ENCODE measurements around the gene KCNE1. TPM values are rescaled to one million over a fixed set of nuclear protein-coding genes. Genes with fewer than 3 reads are reported as not detected.

The KCNE1 gene
- total and polyA plus RNA-seq, 10 of the 15 experiments (the other 5 are each of a cell fraction or from before 2014, with no cell fraction given), result 0.06 to 0.18 (median 0.09) TPM; not detected in 5

- no peak for DNase-seq (ENCODE audit: low read depth, low spot score)
- no peaks in the 10 kb centered on the region for H4K20me1 ChIP-seq (ENCODE audit: control insufficient read depth, insufficient read depth)
- H3K4me2 ChIP-seq (ENCODE audit: control insufficient read depth, insufficient read depth), result peak overlapping the region; percentile 69
- H3K9me3 ChIP-seq (replicated peaks; ENCODE audit: control insufficient read depth, insufficient read depth, low read length), result no peaks in the 10 kb centered on the region
- peak overlapping the region; percentile 80 for H2AFZ ChIP-seq (ENCODE audit: control insufficient read depth, low read depth, low read length)
- BruUV-seq (replicated peaks), result no TSS peak
- ChIA-PET CTCF (interaction anchor here (0.9 to 4.8 kb wide), 8 partner anchors 10 to 76 kb away, joined by 3 to 26 read pairs (median 7); no protein-coding TSS in a partner anchor), POLR2A (no interaction called here), SMC1A (ENCODE audit: uncharacterized antibody, unreplicated experiment) (interaction anchor here (0.7 to 1.8 kb wide), 13 partner anchors 9 to 84 kb away, joined by 3 to 8 read pairs (median 4); no protein-coding TSS in a partner anchor), RAD21 (ENCODE audit: unreplicated experiment) (interaction anchor here (0.7 to 2.2 kb wide), 6 partner anchors 11 to 76 kb away, joined by 3 to 7 read pairs (median 4); no protein-coding TSS in a partner anchor)
- FAIRE-seq, result peak; percentile 7
- in situ Hi-C loops (cut with MboI) (no loop called here), intact Hi-C loops (cut with micrococcal nuclease; ENCODE audit: unreplicated experiment) (loop anchor here (2.0 to 5.0 kb wide), 2 partner anchors 18 to 56 kb away; no protein-coding TSS in a partner anchor)
- H3K9ac ChIP-seq (ENCODE audit: control insufficient read depth, insufficient read depth, low read length), result peak overlapping the region; percentile 57
- H3K27ac ChIP-seq (ENCODE audit: control insufficient read depth, insufficient read depth), result peak overlapping the region; percentile 78
- H3K27me3 ChIP-seq (replicated peaks in 1 of 2; ENCODE audit: control insufficient read depth in 2 of 2, insufficient read depth in 2 of 2, low read length in 1 of 2), result no peaks in the 10 kb centered on the region
- peak overlapping the region; percentile 57 for H3K4me3 ChIP-seq
- no peaks in the 10 kb centered on the region; the same call in 1 of the 2 replicates for H3K79me2 ChIP-seq (ENCODE audit: control insufficient read depth, insufficient read depth, low read length)
- H3K36me3 ChIP-seq (ENCODE audit: control insufficient read depth in 2 of 2, insufficient read depth in 2 of 2, low read length in 1 of 2), result no peaks in the 10 kb centered on the region
- WGBS (ENCODE audit: insufficient coverage, insufficient replicate concordance, low lambda C conversion rate, missing lambda C conversion rate), result 13% methylated on average over 10 of the region's 10 CpGs
- peaks cover 14% of the 10 kb centered on the region for H3K4me1 ChIP-seq (ENCODE audit: control insufficient read depth, insufficient read depth, low read length)
- ATAC-seq, result peak; percentile 89
- TF ChIP-seq SPI1 (IDR thresholded peaks at IDR 0.05; ENCODE audit: borderline replicate concordance, insufficient read depth, low read depth, low read length) (no peak), ATF2 (IDR thresholded peaks at IDR 0.05; ENCODE audit: low read length) (peak; percentile 68), HDGF (IDR thresholded peaks at IDR 0.05) (no peak), CREM (IDR thresholded peaks at IDR 0.05; ENCODE audit: low read depth) (0 out of 2 replicates have a peak, but pooled peaks have one; percentile 26), MEF2B (IDR thresholded peaks at IDR 0.05; ENCODE audit: partially characterized antibody, poor library complexity, severe bottlenecking) (peak; percentile 76), TCF12 (IDR thresholded peaks at IDR 0.05; ENCODE audit: low read depth, low read length) (no peak), BMI1 (IDR thresholded peaks at IDR 0.05; ENCODE audit: borderline replicate concordance) (no peak), EED (IDR thresholded peaks at IDR 0.05; ENCODE audit: low read depth) (peak; percentile 83), SMAD5 (IDR thresholded peaks at IDR 0.05; ENCODE audit: low read depth) (no peak), SP1 (IDR thresholded peaks at IDR 0.05; ENCODE audit: low read depth, low read length) (no peak), ETV6 (conservative IDR thresholded peaks at IDR 0.05 in 1 of 2, IDR thresholded peaks at IDR 0.05 in 1 of 2; ENCODE audit: borderline replicate concordance in 1 of 2, low read depth in 1 of 2) (no peak), BCL11A (IDR thresholded peaks at IDR 0.05; ENCODE audit: low read depth, low read length) (no peak), NR2C2 (IDR thresholded peaks at IDR 0.05; ENCODE audit: borderline replicate concordance, control insufficient read depth, insufficient read length, low read depth) (no peak), CBX5 (IDR thresholded peaks at IDR 0.05; ENCODE audit: low read depth) (no peak), GABPA (IDR thresholded peaks at IDR 0.05; ENCODE audit: low read depth) (no peak)
- TF ChIP-seq, protein P1, sequence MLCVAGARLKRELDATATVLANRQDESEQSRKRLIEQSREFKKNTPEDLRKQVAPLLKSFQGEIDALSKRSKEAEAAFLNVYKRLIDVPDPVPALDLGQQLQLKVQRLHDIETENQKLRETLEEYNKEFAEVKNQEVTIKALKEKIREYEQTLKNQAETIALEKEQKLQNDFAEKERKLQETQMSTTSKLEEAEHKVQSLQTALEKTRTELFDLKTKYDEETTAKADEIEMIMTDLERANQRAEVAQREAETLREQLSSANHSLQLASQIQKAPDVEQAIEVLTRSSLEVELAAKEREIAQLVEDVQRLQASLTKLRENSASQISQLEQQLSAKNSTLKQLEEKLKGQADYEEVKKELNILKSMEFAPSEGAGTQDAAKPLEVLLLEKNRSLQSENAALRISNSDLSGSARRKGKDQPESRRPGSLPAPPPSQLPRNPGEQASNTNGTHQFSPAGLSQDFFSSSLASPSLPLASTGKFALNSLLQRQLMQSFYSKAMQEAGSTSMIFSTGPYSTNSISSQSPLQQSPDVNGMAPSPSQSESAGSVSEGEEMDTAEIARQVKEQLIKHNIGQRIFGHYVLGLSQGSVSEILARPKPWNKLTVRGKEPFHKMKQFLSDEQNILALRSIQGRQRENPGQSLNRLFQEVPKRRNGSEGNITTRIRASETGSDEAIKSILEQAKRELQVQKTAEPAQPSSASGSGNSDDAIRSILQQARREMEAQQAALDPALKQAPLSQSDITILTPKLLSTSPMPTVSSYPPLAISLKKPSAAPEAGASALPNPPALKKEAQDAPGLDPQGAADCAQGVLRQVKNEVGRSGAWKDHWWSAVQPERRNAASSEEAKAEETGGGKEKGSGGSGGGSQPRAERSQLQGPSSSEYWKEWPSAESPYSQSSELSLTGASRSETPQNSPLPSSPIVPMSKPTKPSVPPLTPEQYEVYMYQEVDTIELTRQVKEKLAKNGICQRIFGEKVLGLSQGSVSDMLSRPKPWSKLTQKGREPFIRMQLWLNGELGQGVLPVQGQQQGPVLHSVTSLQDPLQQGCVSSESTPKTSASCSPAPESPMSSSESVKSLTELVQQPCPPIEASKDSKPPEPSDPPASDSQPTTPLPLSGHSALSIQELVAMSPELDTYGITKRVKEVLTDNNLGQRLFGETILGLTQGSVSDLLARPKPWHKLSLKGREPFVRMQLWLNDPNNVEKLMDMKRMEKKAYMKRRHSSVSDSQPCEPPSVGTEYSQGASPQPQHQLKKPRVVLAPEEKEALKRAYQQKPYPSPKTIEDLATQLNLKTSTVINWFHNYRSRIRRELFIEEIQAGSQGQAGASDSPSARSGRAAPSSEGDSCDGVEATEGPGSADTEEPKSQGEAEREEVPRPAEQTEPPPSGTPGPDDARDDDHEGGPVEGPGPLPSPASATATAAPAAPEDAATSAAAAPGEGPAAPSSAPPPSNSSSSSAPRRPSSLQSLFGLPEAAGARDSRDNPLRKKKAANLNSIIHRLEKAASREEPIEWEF (IDR thresholded peaks at IDR 0.05; ENCODE audit: insufficient replicate concordance, low read depth, low read length), result no peak
These were observed 14.7 kb upstream of the KCNE1 start for GRCh38 chr21:34526618-34527290.

Data from GM12878 (cell line).